ENCODE measurements around the gene RPL41. TPM values are rescaled to one million over a fixed set of nuclear protein-coding genes. Genes with fewer than 3 reads are reported as not detected.
A peak's percentile ranks its signal among the peaks of the same experiment; 100 is the strongest.

RPL41 gene
- total and polyA plus RNA-seq, 10 of the 15 experiments (the other 5 are each of a cell fraction or from before 2014, with no cell fraction given), result 4,144 to 19,112 (median 8,004) TPM

- peak; percentile 62 for TF ChIP-seq ZNF687 (IDR thresholded peaks at IDR 0.05)
- TF ChIP-seq SP1 (IDR thresholded peaks at IDR 0.05; ENCODE audit: low read depth, low read length), result peak; percentile 82
- TF ChIP-seq BMI1 (IDR thresholded peaks at IDR 0.05; ENCODE audit: borderline replicate concordance), result peak; percentile 99
- TF ChIP-seq NRF1 (conservative IDR thresholded peaks at IDR 0.05; ENCODE audit: low read depth, low read length), result no peak
- no peak for TF ChIP-seq JUNB (IDR thresholded peaks at IDR 0.05)
- peak; percentile 47 for TF ChIP-seq MLLT1 (IDR thresholded peaks at IDR 0.05)
- peak; percentile 73 for TF ChIP-seq MTA2 (IDR thresholded peaks at IDR 0.05; ENCODE audit: low read depth)
- peak; percentile 80 for TF ChIP-seq RELA (IDR thresholded peaks at IDR 0.05; ENCODE audit: borderline replicate concordance, partially characterized antibody)
- peak; percentile 89 for TF ChIP-seq NKRF (conservative IDR thresholded peaks at IDR 0.05)
- peak; percentile 96 for TF ChIP-seq ELK1 (IDR thresholded peaks at IDR 0.05; ENCODE audit: low read depth, low read length)
- TF ChIP-seq ZNF274 (IDR thresholded peaks at IDR 0.05; ENCODE audit: insufficient read depth, insufficient read length), result no peak
- TF ChIP-seq IRF3 (IDR thresholded peaks at IDR 0.05), result peak; percentile 46; the same call in 1 of the 2 replicates
- TF ChIP-seq GABPA (IDR thresholded peaks at IDR 0.05; ENCODE audit: low read depth), result peak; percentile 98
- peak; percentile 87 for TF ChIP-seq CBX5 (IDR thresholded peaks at IDR 0.05; ENCODE audit: low read depth)
- TF ChIP-seq KLF5 (IDR thresholded peaks at IDR 0.05; ENCODE audit: partially characterized antibody), result peak; percentile 83
- TF ChIP-seq SMARCA5 (IDR thresholded peaks at IDR 0.05), result peak; percentile 68; the same call in 1 of the 2 replicates
- peak; percentile 86 for TF ChIP-seq FOXM1 (IDR thresholded peaks at IDR 0.05; ENCODE audit: low read depth, low read length)
- TF ChIP-seq BHLHE40 (IDR thresholded peaks at IDR 0.05; ENCODE audit: borderline replicate concordance in 1 of 2, low read depth in 2 of 2, low read length in 1 of 2), result peak; percentile 95 to 97
- TF ChIP-seq TARDBP (IDR thresholded peaks at IDR 0.05; ENCODE audit: borderline replicate concordance), result peak; percentile 91
- no peak for TF ChIP-seq CEBPB (IDR thresholded peaks at IDR 0.05; ENCODE audit: borderline replicate concordance in 1 of 2, low read depth in 2 of 2, low read length in 2 of 2)
Observed at GRCh38 chr12:56117778-56118687, 1.6 kb downstream of the RPL41 start, which contains the start of gene ZC3H10 (continued).
